Fibroblast of skin of left quadriceps (primary cell): ENCODE results near the gene TCF12.
"Not testable (repeated sequence)": the region's sequence is repeated elsewhere in the genome, so short reads cannot be mapped to it uniquely, and the experiment has no call there.

Experiments
- DNase-seq, 2 experiments: peaks; one replicate each; pipeline ENCODE4 v3.0.0-alpha.2; 2013; ENCODE audit warnings: low read depth in 2 of 2

TCF12 gene

DNA sequence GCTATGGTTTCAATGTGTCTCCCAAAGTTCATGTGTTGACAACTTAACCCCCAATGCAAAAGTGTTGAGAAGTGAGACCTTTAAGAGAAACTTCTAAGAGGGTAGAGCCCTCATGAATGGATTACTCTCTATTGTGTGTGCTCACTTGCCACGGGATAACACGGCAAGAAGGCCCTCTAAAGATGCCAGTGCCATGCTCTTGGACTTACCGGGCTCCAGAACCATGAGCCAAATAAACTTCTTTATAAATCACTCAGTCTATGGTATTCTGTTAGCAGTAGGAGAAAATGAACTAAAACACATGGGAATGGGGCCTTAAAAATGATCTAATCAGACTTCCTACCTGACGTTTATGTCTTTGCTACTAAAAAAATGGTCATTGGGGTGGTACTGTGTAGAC is 2.6 kb upstream of the TCF12 start:
- DNase-seq: no peak

DNA sequence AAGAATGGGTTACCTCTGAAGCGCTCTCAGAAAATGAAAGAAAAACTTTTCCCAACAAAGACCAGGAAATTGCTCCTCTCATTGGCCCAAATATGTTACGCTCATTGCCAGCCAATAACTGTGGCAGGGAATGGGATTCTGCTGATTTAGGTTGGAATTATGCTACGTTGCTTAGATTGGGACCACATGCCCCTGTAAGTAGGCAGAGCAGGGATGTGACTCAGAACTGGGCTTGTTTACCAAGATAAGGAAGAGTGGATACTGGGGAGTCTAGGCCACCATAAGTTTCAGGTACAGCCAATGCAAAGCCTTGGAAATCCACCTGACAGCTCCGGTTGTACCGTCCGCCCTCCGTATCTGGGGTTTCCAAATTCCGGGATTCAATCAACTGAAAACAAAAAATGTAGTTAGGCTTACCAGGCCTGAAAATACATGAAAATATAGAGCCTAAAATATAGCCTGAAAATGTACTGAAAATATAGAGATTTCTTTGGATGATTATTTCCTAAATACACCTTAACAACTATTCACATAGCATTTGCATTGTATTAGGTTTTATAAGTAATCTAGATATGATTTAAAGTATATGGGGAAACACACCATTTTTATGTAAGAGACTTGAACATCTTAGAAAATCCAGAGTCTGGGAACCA is 1.5 kb upstream of the TCF12 start:
- DNase-seq: no peak

DNA sequence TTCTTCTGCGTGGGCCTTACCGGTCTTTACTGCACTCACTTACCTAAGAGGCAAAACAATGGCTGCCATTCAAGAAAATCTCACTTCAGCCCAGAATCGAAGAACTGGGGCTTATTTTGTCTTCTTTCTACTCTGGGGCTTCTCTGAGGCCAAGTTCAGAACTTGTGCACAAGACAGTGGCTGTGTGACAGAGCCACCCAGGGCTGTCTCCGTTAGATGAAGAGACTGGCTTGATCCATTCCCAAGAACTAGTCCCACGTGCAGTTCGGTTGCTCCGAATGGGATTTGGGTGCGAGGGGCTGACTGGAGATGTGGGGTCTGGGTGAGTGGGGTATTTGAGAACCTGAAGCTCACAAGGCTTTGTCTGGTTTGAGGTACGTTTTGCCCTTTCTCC is 795 bp upstream of the TCF12 start:
- no peak for DNase-seq

DNA sequence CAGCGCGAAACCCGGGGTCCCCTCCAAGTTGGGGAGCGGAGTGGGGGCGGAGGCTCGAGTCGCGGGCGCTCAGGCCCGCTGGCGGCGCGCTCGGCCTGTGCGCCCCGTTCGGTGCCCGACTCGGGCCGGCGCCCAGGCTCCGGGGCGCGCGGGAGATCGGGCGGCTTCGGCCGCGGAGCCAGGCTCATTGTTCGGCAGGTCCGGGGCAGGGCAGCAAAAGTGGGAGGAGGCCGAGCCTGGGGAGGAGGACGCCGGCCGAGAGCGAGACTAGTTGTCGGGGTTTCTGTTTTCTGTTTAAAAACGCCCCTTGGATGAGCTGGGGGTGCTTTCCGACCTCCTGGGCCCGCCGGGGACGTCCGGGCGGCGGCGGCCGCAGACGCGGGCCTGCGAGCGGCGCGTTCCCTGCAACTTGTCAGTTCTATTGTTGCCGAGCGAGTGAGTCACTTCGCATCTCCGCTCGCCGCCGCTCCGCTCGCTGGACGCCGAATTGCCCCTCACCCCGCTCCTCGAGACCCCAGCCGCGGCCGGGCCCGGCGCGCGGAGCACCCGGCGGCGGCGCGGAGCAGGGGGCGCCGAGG is 676 bp downstream of the TCF12 start:
- no peak for DNase-seq

DNA sequence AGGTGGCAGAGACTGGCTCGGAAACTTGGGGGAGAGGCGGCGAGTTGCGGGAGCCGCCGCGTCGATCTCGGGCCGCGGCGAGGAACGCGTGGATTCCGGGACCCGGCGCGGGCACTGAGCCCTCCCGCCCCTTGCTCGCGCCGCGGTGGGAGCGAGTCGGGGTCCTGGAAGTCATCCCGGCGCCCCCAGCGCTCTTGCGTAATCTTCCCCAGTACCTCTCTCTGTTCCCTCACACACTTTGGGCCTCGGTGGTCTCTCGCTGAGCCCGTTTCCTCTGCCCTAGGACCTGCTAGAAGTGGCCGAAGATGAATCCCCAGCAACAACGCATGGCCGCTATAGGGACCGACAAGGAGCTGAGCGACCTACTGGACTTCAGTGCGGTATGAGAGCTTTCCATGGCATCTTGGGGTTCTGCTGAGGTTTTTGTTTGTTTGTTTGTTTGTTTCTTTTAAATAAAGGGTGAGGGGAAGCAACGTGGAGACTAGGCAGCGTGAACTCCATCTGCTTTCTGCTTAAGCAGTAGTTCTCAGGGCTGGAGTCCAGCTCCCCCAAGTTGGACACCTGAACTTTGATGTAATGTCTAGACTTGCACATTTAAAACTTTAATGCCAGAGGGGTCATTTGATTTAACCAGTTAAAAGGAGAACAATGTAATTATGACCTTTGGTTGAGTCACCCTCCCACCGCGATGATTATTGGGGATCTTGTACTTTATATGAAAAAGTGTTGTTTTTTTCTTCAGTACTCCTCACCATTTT is 1.3 kb downstream of the TCF12 start:
- no peak for DNase-seq

DNA sequence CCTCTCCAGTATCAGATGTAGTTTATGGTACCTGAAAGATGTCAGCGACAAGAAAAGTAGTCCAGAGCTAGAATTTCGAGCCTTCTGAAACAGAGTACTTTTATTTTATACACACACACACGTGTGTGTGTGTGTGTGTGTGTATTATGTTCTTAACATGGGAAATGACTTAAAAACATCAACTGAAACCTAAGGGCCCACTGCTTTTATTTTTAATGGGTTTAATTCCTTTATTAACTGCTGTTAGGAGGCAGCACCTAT is 1.9 kb downstream of the TCF12 start:
- DNase-seq: no peak

DNA sequence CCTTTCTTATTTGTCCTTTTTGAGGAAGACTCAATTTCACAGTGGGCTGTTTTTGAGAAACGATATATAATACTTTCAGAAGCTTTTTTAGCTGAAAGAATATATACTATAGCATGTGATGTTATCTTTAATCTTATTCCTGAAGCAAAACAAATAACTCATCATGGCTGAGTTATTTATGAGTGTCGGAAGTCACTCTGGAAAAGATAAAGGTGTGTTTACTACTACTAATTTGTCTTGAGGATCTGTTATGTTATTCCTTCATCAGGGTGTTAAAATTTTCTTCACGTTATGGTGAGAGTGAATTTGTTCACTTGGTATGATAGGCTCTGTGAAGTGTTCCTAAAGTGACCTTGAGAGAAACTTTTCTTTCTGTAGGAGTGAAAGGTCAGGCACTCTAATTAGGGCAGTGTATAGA is 4.7 kb downstream of the TCF12 start:
- no peak for DNase-seq

DNA sequence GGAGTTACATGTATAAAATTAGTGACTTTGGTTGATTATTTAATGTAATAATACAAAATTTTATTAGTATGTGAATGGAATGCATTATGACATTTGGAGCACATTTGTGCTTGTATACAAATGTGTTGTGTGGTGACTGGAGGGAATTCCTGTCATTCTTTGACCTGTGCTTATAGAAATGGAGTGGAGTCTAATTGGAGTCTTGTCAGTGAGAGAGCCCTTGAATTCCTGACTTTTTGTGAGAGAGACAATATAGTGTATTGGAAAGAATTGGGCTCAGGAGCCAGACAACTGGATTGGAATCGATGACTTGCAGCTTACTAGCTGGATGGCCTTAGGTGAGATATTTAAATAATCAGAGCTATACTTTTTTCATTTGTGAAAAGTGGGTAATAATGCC is 9.4 kb downstream of the TCF12 start:
- no peak for DNase-seq

DNA sequence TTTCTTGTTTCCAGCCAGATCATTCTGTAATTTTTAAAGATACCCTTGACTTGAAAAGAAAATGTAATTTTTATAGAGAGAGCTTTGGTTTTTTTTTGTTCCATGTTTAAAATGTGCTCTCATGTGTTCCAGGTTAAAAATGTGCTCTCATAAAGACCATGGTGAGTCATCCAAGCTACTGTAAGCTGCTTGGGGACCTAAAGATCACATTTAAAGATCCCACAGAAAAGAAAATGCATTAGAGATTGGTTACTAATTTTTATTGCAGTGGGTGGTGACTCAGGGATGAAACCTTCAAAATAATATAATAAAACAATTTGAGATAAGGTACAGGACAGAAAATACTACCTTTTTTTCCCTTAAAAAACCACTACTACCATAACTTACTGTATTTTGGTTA is 11.0 kb downstream of the TCF12 start:
- DNase-seq: no peak

DNA sequence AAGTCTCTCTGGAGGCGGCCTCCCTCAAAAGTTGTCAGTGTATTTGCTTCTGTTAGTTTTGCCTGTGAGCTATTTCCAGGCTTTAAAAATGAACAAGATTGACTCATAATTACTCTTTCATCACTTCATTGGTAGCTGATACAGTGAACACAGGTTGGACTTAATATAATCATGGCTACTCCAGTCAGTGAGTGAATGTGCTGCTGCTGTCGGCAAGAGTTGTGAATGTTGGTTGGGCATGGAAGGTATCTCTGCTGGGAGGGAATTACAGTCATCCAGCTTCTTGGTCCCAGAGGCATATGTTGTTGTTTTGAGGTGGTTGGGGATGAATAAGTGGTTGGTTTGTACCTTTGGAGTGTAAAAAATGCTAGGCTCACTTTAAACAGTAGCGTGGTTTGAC is 11.5 kb downstream of the TCF12 start:
- DNase-seq: no peak

DNA sequence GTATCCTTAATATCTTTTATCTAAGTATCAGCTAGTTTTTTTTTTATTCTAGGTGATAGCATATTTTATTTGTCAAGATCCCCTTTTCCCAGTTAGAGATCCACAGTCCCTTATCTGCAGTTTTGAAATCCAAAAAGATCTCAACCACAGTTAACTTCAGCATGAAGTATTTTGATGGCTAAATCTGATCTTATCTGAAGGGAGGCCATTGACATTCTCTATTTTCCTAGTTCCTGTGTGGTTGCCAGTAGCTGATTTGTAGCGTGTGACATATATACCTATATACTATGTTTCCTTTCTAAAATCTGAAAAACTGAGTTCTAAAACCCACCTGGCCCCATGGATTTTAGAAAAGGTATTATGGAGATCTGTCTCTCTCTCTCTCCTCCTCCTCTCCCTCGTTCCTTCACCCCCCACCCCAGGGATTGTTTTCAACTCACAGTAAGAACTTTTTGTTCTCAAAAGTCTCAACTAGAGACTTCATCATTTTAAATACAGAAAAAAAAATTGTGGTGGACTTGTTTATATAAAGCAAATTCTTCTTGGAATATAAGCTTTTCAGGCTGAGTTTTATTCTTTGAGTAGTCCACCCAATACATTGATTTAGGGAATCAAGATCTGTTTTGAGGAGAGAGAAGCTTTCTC is 12.3 kb downstream of the TCF12 start:
- DNase-seq: no peak

DNA sequence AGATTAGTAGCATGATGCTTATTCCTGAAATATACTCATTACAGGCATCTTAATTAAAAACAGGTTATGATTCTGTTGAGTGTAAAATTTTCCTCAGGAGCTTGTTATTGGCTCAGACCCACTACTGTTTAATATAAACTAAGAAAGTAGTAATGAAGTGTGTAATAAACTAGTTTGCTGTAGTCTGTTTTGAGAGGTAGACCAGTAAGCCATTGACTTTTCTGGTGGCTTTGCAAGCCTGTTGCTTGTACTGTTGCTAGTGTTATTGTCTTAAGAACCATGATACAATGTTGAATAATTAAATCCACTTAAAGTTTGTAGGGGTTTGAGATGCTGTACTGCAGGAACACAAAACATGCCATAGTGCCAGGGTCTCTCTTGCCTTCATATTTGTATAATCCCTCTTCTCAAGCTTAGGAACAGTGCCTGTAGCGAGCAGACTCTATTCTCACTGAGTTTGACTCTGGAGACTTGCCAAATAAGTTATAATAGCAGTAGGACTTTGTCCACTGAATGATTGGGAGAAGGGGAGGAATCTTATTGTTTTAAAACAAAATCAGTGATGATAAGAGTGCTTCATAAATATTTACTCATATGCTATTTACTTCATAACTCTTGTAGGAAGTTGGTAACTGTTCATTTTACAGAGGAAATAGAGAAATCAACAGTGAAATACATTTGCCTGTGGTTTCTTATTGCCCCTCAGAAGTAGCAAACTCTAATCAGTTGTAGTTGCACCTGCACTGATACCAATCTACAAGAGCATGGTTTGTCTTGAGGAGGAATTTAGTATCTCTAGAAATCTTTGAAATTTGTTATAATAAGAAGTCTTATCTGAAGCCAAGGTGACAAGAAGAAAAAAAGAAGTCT is 13.4 kb downstream of the TCF12 start:
- no peak for DNase-seq

DNA sequence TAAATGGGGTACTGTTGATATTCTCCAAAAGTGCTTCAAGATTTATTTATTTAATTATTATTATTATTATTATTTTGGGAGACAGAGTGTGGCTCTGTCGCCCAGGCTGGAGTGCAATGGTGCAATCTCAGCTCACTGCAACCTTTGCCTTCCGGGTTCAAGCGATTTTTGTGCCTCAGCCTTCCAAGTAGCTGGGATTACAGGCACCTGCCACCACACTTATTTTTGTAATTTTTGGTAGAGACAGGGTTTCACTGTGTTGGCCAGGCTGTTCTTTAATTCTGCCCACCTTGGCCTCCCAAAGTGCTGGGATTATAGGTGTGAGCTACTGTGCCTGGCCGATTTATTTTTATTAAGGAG is 14.0 kb downstream of the TCF12 start:
- not testable (repeated sequence) for DNase-seq

DNA sequence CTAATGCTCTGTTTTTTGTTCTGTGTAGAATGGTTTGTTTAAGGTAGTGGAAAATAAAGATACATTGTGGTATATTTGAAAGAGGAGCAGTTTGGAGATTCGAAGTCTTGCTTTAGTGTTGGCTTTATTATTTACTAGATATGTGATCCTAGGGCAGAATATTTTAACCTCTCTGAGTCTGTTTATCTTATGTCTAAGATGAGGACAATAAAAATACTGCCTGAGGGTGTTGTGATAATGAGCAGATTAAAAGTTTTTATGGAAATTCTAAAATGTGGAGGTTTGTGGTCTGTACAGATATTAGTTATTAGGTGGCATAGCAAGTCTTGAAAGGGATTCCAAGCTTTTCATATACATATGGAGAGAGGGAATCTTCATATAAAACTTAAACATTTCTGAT is 15.0 kb downstream of the TCF12 start:
- no peak for DNase-seq

DNA sequence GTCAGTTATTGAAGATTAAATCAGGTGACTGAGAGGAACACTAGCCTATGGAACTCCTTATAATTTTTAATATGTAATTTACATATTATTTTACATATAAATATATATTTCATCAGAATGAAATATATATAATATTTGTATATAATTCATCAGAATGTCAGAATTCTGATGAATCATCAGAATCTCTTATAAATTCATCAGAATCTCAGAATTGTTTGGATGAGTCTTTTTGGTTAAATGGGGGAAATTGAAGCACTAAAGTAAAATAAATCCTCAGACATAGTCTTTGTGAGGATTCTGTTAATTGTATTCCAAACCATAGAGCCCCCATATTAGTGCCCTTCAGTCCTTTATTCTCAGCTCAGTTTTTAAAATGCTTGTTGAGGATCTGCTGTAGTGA is 15.4 kb downstream of the TCF12 start:
- no peak for DNase-seq

DNA sequence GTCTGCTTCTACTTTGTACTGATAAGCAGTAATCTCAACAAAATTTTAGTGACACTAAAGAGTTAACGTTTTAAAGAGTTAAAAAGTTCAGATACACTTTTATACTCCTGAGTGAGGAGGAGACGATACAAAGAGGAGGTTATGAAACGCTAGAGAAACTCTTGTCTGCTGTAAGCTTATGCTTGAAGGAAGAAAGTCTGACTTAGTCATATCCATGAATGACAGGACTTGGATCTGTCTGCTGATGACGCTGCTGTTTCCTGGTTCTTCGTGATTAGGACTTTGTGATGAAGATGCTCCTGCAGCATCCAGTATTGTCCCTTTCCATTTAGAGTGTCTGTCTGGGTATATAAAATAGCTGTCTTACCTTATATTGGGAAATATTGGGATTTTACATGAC is 15.8 kb downstream of the TCF12 start:
- DNase-seq: no peak

DNA sequence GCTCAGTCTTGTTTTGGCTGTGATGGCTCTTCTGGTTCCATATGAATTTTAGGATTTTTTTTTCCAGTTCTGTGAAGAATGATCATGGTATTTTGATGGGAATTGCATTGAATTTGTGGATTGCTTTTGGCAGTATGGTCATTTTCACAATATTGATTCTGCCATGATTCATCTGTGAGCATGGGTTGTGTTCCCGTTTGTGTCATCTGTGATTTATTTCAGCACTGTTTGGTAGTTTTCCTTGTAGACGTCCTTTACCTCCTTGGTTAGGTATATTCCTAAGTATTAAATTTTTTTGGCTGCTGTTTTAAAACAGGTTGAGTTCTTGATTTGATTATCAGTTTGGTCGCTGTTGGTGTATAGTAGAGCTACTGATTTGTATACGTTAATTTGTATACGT is 18.5 kb downstream of the TCF12 start:
- no peak for DNase-seq

DNA sequence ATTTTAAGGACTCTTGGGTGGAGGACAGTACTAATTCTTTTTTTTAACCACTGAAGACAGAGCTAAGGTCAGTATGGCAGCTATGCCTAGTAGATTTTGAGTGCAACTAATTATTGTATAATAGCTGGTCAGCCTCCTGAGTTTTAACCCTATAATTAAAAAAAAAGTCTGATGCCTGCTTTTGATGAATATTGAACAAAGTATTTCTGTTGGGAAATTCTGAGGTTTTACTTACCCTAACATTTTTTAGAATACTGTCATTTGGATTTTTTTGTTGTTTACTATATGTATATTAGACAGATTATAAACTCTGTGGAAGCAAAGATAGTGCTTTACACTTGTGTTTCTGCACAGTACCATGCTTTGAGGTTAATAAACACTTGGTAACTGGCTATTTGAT is 20.8 kb downstream of the TCF12 start:
- no peak for DNase-seq

DNA sequence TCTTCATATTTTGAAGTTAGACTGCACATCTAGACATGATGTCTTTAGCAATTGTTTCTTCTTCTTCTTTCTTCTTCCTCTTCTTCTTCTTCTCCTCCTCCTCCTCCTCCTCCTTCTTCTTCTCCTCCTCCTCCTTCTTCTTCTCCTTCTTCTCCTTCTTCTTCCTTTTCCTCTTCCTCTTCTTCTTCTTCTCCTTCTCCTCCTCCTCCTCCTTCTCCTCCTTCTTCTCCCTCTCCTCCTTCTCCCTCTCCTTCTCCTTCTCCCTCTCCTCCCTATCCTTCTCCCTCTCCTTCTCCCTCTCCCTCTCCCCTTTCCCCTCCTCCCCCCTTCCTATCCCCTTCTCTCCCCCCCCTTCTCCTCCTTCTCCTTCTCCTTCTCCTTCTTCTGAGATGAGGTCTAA is 21.9 kb downstream of the TCF12 start:
- DNase-seq: no peak

DNA sequence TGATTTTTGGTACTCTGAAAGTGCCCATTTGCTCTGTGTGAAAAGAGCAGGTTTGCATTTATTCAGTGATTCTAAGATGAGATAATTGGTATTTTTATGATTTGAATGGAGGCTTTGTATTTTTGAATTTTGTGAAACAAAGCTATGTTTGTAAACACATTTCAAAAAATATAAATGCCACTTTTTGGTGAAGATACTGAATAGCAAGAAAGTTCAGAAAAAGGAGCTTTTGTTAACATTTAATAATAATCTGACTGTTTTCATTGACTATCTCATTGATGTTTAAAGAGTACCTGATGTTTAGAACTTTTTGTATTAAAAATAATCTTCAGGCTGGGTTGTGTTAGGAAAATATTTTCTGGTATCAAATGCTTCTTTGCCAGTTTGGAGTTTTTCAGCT is 23.7 kb downstream of the TCF12 start:
- no peak for DNase-seq

DNA sequence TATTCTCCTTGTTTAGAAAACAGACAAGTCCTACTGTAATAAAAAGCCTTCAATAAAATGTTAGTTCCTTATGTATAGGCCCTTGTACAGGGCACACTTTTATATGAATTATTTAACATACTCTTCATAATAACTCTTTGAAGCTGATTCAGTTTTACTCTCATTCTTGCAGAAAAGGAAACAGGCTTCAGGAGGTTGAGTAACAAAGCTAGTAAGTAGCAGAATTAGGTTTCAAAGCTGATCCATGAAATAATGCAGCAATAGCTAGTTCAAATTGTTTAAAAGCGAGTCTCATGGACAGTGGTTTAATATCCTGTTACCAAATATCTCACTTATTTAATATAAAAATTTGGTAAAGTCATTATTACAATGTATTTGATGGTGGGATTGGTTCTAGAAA is 25.0 kb downstream of the TCF12 start:
- DNase-seq: no peak

DNA sequence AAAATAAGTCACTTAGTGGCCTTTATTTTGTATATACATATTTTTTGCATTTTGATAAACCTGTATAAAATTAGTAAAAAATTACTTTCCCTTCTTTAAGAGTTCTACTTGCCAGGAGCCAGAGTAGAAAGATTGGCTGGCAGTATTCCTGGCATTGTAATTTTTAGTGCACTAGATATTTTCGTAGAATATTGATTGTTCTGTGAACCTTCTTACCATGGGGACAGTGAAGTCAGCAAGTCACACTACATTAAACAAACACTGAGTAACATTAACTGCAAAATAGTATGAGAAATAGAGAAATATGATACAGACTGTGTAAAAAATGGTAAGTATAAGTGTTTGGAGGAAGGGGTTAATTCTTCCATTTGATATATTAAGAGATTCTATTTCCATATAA is 26.0 kb downstream of the TCF12 start:
- DNase-seq: no peak
